ENCODE results near the gene PILRA. TPM values are rescaled to one million over a fixed set of nuclear protein-coding genes. Genes with fewer than 3 reads are reported as not detected.

Gene PILRA
- total and polyA plus RNA-seq, 2 of the 8 experiments (the other 6 are each of a cell fraction or from before 2014, with no cell fraction given), result 7.6 to 10.6 TPM

DNA sequence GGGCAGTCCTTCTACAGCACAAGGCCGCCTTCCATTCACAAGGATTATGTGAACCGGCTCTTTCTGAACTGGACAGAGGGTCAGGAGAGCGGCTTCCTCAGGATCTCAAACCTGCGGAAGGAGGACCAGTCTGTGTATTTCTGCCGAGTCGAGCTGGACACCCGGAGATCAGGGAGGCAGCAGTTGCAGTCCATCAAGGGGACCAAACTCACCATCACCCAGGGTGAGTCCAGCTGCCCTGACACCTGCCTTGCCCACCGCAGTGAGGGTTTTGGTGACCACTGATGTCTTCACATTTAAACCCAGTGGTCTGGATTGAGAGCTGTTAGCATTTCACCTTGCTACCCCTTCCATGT is 14.5 kb upstream of the PILRA start:
- H2AK5ac ChIP-seq (ENCODE audit: low read depth, low read length), result no peak overlapping the region
- no peaks in the 10 kb centered on the region for H3K27me3 ChIP-seq (replicated peaks in 1 of 4; ENCODE audit: control insufficient read depth in 3 of 4, extremely low read depth in 1 of 4, insufficient read depth in 3 of 4, low read length in 3 of 4)
- no peak overlapping the region for H2BK15ac ChIP-seq (ENCODE audit: low read length)
- no peak overlapping the region for H4K91ac ChIP-seq (replicated peaks; ENCODE audit: insufficient read length, low read length)
- DNase-seq (ENCODE audit: low read depth in 1 of 2, low spot score in 2 of 2), result no peak
- no peak overlapping the region for H3K18ac ChIP-seq (ENCODE audit: extremely low read depth, low read length)
- H3K23ac ChIP-seq (ENCODE audit: insufficient read length), result no peak overlapping the region
- no peak overlapping the region for H3K4ac ChIP-seq (replicated peaks; ENCODE audit: insufficient read length, low read depth, low read length)
- no peaks in the 10 kb centered on the region for H3K79me1 ChIP-seq (ENCODE audit: low read depth, low read length)
- H2BK5ac ChIP-seq (ENCODE audit: low read depth, low read length), result no peak overlapping the region
- H3K14ac ChIP-seq (ENCODE audit: insufficient read length), result no peak overlapping the region
- 97% methylated on average over 5 of the region's 8 CpGs; no CpG with 5 or more reads in 1 of the 2 experiments for WGBS, 2 experiments (ENCODE audit: extremely low coverage in 1 of 2, insufficient coverage in 1 of 2, insufficient read length in 1 of 2, insufficient replicate concordance in 2 of 2, low coverage in 1 of 2, low lambda C conversion rate in 2 of 2, missing lambda C conversion rate in 1 of 2)
- no peak overlapping the region for H3K4me3 ChIP-seq (ENCODE audit: extremely low read depth in 1 of 4, insufficient read depth in 2 of 4, low read depth in 3 of 4, low read length in 4 of 4)
- H3K27ac ChIP-seq (ENCODE audit: low read depth, low read length), result no peak overlapping the region
- H3K23me2 ChIP-seq (ENCODE audit: low read depth, low read length), result no peaks in the 10 kb centered on the region
- H3K56ac ChIP-seq (replicated peaks; ENCODE audit: insufficient read length, low read depth, low read length), result no peak overlapping the region
- no peak overlapping the region for H4K5ac ChIP-seq (ENCODE audit: insufficient read length, low read depth, low read length)
- no peak overlapping the region for H2BK20ac ChIP-seq (ENCODE audit: low read length)
- peaks cover 31 to 74% (median 55%) of the 10 kb centered on the region in 4 experiments for H3K36me3 ChIP-seq (ENCODE audit: control insufficient read depth in 2 of 4, insufficient read depth in 4 of 4, low read length in 3 of 4)
- ChIA-PET POLR2A (ENCODE audit: partially characterized antibody) (interaction anchor here (1.1 to 2.3 kb wide), 5 partner anchors 10 to 203 kb away, joined by 3 to 12 read pairs (median 4); partner anchors contain the start of genes MEPCE and ZCWPW1), CTCF (ENCODE audit: partially characterized antibody) (interaction anchor here (1.3 to 2.3 kb wide), 4 partner anchors 42 to 98 kb away, joined by 3 to 14 read pairs (median 4); no protein-coding TSS in a partner anchor)
- no peak for FAIRE-seq
- no peaks in the 10 kb centered on the region for H3K9me3 ChIP-seq (ENCODE audit: insufficient read depth in 2 of 2, low read depth in 1 of 2, low read length in 1 of 2)
- no peak overlapping the region for H4K8ac ChIP-seq (ENCODE audit: extremely low read depth, insufficient read depth, low read length)
- no peaks in the 10 kb centered on the region for H3K4me1 ChIP-seq (replicated peaks in 1 of 4; ENCODE audit: control insufficient read depth in 3 of 4, insufficient read depth in 4 of 4, low read length in 3 of 4)
- no peak overlapping the region for H3K4me2 ChIP-seq (ENCODE audit: insufficient read depth in 1 of 2, low read depth in 2 of 2, low read length in 2 of 2)
- no peaks in the 10 kb centered on the region for H3K79me2 ChIP-seq (ENCODE audit: control insufficient read depth in 1 of 2, insufficient read depth in 2 of 2, low read length in 2 of 2)
- no peak overlapping the region for H3K9ac ChIP-seq (replicated peaks in 1 of 4; ENCODE audit: extremely low read depth in 1 of 4, low read depth in 3 of 4, low read length in 3 of 4)
- no peak overlapping the region for H2BK120ac ChIP-seq (replicated peaks; ENCODE audit: low read depth, low read length)
- no peak overlapping the region for H2BK12ac ChIP-seq (ENCODE audit: low read depth, low read length)
- H2AFZ ChIP-seq (ENCODE audit: low read length), result no peak overlapping the region
- peaks cover 2 to 7% of the 10 kb centered on the region in 2 experiments for H4K20me1 ChIP-seq (replicated peaks in 1 of 2; ENCODE audit: control insufficient read depth in 1 of 2, insufficient read depth in 2 of 2, low read length in 2 of 2)
- TF ChIP-seq SRF (IDR thresholded peaks at IDR 0.05; ENCODE audit: low read depth, low read length), result no peak
- no peak for TF ChIP-seq PHF8 (conservative IDR thresholded peaks at IDR 0.05; ENCODE audit: low read depth, low read length)
- no peak for TF ChIP-seq TCF12 (IDR thresholded peaks at IDR 0.05; ENCODE audit: low read depth, low read length)
- no peak for TF ChIP-seq YY1 (IDR thresholded peaks at IDR 0.05; ENCODE audit: low read depth, low read length)
- no peak for TF ChIP-seq BRCA1 (IDR thresholded peaks at IDR 0.05; ENCODE audit: low read depth, low read length)
- no peak for TF ChIP-seq GTF2F1 (IDR thresholded peaks at IDR 0.05; ENCODE audit: borderline replicate concordance, low read depth, low read length)
- TF ChIP-seq FOSL1 (IDR thresholded peaks at IDR 0.05; ENCODE audit: insufficient read depth, low read depth, low read length), result no peak
- TF ChIP-seq CTBP2 (IDR thresholded peaks at IDR 0.05; ENCODE audit: borderline replicate concordance, insufficient read depth, insufficient read length, low read length), result no peak
- TF ChIP-seq HDAC2 (IDR thresholded peaks at IDR 0.05; ENCODE audit: borderline replicate concordance in 1 of 2, low read depth in 2 of 2, low read length in 2 of 2), result no peak
- no peak for TF ChIP-seq GABPA (IDR thresholded peaks at IDR 0.05; ENCODE audit: borderline replicate concordance, insufficient read depth, low read length)
- TF ChIP-seq SP2 (IDR thresholded peaks at IDR 0.05; ENCODE audit: low read length), result no peak
- no peak for TF ChIP-seq SP1 (IDR thresholded peaks at IDR 0.05; ENCODE audit: low read depth, low read length)
- TF ChIP-seq SAP30 (IDR thresholded peaks at IDR 0.05; ENCODE audit: insufficient read depth, insufficient replicate concordance, low read length), result no peak
- TF ChIP-seq ASH2L (IDR thresholded peaks at IDR 0.05; ENCODE audit: low read length), result no peak
- no peak for TF ChIP-seq CREB1 (IDR thresholded peaks at IDR 0.05)
